ENCODE results near the gene FAU.

Gene FAU

DNA sequence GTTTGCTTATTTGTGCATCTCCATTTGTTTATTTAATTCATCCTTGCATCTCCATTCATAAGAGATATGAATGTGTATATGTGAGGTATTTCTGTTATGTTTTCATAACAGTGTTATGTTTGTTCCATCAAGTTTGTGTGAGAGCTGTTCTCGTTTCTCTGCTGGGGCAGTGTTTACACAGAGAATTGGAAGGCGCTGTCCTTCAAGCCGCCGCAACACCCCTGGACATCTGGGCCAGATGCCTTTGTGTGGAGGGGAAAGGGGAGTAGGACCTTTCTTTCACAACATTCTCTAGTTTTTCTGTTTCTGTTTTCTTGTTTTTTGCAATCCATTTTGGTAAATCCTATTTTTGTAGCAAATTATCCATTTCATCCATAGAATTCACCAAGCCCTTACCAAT is 17.3 kb downstream of the FAU start:
- no peak for DNase-seq

DNA sequence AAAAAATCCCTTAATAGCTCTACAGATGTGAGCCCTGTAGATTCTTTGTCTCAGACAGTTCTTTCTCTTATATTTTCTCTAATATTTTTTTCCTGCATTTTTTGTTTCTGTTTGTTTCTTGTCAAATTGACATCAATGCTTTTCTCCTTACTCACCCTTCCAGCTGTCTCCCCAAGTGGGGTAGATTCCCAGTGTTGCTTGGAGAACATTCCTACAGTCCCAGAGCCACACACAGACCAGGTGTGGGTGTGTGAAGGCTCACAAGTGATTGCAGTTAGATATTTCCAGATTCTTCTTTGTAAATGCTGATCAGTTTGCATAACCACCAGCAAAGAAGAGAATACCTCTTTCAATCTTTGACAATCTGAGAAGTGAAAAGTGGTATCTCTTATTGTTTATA is 18.5 kb downstream of the FAU start:
- DNase-seq: no peak

DNA sequence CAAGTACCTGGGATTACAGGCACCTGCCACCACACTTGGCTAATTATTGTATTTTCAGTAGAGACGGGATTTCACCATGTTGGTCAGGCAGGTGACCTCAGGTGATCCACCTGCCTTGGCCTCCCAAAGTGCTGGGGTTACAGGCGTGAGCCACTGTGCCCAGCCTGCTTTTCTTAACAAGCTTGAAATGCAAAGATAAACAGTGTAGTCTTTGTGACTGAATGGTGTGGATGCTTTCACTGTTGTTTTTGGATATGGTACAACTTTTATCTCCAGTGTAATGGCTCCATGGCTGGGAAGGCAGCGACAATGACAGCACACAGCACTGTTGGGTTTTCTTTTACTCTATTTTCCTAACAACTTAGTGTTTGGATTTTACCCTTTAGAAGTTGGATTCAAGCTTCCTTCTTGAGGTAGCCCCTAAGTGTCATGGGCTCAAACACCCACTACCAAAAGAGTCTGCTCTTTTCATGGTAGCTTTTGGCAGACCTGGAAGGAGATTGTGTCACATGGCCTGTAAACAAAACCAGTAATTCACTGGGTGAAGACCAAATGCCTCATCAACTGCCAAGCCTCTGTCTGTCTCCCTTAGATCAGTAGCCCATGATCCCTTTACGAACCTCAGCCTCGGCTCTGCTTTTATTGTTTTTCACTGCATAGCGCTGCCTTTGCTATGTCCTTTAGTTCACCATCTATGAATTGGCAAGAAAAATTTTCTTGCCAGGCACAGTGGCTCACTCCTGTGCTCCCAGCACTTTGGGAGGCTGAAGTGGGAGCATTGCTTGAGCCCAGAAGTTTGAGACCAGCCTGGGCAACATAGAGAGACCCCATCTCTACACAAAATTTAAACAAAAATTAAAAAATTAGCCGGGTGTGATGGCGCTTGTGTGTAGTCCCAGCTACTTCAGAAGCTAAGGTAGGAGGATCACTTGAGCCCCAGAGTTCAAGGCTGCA is 19.5 kb downstream of the FAU start:
- DNase-seq: no peak

DNA sequence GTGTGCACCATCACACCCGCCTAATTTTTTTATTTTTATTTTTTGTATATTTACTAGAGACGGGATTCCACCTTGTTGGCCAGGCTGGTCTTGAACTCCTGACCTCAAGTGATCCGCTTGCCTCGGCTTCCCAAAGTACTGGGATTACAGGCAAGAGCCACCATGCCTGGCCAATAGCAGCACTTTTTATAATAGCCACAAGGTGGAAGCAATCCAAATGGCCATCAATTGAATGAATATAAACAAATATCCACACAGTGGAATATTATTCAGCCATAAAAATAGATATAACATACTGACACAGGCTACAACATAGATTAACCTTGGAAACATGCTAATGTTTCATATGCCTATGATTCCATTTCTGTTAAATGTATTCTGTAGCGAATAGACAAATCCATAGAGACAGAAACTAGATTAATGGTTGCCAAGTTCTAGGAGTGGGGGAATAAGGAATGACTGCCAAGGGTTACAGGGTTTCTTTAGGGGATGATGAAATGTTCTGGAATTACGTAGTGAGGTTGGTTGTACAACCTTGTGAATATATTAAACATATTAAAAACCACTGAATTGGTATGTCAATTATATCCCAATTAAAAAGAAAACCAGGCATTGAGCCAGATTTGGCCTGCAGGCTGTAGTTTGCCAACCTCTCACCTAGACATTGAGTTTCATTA is 21.1 kb downstream of the FAU start:
- no peak for DNase-seq

DNA sequence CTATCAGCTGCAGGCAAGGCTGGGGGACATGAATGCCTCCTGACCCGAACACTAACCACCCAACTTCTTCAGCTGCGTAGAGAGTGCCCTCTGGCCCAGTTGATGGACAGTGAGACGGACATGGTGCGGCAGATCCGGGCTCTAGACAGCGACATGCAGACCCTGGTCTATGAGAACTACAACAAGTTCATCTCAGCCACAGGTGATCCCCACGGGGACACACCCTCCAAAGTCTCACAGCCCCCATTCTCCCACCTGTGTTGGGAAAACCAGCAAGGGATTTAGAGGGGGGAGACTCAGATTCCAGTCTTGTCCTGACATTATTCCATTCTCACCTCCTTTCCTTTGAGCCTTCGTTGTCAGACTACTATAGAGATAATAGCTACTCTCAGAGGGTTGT is 25.0 kb downstream of the FAU start:
- no peak for DNase-seq

DNA sequence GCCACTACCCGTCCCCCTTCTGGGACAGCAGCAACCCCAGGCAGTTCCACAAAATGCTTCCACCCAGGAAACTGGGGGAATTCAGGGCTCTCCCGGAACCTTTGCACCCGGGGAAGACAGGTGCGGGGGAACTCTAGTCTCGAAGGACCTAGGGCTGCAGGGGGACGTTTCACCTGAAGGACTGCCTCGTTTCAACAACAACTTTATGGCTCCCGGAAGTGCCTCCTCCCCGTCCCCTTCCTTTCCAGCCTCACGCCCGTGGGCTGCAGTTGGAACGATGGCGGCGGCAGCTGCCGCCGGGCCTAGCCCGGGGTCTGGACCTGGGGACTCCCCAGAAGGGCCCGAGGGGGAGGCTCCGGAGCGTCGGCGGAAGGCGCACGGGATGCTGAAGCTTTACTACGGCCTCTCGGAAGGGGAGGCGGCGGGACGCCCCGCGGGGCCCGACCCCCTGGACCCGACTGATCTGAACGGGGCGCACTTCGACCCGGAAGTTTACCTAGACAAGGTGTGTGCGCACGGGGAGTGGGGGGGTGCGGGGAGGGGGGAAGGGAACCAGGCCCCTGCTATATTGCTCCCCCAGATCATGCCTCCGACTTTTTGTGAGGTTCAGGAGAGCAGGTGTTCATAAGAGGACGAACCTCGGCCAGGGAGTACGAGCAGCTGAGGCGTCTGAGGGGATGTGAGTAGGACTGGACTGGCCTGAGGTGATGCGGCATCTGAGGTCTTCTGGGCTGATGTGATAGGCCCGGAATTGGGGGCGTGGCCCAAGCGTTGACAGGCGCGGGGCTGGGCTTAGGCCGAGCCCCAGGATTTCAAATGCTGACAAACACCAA is 25.7 kb downstream of the FAU start, which contains the start of gene VPS51:
TSS of gene VPS51 (plus strand) at position 241 of the 833 bp plus-strand sequence. CDS start at position 278, 37 bp downstream.
- peak; percentile 43 for DNase-seq

DNA sequence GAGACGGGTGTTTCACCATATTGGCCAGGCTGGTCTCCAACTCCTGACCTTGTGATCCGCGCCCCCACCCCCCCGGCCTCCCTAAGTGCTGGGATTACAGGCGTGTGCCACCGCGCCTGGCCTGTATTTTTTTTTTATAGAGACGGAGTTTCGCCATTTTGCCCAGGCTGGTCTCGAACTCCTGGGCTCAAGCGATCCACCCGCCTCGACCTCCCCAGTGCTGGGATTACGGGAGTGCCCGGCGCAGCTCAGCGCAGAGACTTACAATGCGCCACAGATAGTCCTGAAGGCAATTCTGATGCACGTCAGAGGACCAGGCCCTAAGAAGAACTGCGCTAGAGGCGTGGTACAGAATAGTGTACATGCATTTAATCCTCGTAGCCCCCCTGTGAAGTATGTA is 26.5 kb downstream of the FAU start:
- DNase-seq: no peak

DNA sequence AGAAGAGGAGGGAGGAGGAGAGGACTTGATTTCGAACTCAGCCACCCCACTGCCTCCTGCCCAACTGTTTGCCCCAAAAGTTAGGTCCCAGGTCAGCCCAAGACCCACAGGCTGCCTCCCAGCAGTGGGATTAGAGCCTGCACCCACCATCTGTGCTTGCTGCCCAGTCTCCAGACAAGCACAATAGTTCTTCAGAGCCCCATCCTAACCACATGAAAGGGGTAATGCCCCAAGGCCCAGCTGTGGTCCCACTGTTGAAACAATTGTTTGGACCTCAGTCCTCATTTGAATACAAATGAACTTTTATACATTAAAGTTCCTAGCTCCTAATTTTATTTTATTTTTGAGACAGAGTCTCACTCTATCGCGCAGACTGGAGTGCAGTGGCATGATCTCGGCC is 31.3 kb downstream of the FAU start:
- DNase-seq: no peak

DNA sequence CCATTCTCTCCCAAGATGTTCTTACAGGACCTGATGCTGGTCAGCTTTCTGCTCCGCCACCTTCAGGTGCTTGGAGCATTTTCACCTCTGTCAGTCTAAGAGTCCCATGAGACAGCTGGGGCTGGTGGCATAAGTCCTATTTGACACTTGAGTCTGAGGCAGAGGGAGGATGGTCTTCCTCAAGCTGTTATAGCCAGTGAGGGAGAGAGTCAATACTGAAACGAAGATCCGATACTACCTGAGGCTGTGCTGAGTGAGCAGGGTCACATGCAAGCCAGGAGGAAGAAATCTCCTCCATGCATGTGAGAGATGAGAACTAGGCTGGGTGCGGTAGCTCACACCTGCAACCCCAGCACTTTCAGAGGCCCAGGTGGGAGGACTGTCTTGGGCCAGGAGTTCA is 32.3 kb downstream of the FAU start:
- DNase-seq: no peak

DNA sequence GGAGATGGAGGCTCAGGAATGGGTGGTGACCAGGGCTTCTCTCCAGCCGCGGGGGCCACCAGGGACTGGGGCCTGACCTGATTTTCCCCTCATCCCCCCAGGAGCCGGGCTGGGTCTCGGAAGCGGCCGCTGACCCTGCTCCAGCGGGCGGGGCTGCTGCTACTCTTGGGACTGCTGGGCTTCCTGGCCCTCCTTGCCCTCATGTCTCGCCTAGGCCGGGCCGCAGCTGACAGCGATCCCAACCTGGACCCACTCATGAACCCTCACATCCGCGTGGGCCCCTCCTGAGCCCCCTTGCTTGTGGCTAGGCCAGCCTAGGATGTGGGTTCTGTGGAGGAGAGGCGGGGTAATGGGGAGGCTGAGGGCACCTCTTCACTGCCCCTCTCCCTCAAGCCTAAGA is 34.1 kb downstream of the FAU start:
- DNase-seq: no peak

DNA sequence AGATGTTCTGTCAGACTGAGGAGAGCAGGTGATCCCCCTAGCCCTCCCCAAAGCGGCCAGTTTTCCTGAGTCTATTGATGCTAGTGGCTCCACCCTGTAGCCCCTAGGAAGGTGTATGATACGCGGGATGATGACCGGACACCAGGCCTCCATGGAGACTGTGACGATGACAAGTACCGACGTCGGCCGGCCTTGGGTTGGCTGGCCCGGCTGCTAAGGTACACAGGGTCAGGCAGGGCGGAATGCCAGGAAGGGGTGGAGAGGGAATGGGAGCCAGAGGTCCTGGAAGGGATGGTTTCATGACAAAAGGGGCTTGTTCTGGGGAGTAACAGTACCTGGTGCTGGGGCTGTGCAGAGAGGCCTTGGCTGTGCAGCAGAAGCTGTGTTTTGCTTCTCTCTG is 34.7 kb downstream of the FAU start:
- no peak for DNase-seq

DNA sequence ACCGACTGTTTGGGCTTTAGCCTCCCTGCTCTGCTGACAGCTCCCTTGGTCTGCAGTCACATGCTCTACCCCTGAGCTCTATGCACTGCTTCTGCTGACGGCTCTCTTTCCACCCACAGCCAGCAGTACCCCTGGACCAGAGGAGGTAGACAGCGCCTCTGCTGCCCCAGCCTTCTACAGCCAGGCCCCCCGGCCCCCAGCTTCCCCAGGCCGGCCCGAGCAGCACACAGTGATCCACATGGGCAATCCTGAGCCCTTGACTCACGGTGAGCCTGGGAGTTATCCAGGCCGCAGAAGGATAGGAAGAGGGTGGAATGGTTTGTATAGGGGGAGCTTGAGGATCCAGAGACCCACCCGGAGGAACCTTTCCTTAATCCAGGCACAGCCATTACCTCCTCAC is 35.1 kb downstream of the FAU start:
- DNase-seq: no peak

DNA sequence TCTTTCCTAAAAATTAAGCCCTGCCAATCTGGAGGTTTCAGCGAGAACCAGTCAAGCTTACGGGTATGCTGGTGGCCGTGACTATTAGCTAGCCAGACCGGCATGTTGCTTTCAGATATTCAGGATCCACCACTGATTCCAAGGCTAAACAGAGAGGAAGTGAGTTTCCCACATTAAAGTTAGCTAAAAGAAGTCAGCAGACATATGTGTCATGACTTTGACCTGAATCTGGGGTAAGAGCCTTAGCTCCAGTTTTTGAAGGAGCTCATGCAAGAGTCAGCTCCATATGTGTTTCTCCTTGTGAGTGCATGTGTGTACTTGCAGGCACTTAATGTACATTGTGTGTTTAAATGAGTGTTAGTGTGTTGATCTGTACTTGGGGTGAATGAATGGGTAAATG is 36.5 kb downstream of the FAU start:
- no peak for DNase-seq

DNA sequence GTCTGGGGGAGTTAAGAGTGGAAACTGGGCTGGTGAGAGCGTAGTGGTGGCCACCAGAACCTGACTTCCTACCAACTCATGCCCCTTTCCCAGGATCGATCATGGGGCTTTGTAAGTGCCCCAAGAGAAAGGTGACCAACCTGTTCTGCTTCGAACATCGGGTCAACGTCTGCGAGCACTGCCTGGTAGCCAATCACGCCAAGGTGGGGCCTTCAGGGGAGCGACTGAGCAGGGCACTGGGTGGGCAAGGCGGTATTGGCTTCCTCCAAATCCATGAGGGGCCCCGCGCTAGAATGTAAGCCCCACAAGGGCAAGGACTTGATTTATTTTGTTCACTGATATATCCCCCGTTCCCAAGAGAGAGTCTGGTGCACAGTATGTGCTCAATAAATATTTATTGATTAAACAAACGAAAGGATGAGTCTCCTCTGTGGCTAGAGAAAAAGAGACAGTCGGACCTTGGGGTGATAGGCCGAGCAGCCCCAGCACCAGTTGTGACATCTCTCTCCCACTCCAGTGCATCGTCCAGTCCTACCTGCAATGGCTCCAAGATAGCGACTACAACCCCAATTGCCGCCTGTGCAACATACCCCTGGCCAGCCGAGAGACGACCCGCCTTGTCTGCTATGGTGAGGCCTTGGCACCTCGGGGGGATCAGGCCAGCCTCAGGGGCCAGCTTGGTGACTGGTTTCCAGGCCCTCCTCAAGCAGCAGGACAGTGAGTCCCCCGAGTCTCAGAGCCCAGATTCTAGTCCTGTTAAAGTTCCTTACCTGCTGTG is 37.1 kb downstream of the FAU start:
- no peak for DNase-seq

DNA sequence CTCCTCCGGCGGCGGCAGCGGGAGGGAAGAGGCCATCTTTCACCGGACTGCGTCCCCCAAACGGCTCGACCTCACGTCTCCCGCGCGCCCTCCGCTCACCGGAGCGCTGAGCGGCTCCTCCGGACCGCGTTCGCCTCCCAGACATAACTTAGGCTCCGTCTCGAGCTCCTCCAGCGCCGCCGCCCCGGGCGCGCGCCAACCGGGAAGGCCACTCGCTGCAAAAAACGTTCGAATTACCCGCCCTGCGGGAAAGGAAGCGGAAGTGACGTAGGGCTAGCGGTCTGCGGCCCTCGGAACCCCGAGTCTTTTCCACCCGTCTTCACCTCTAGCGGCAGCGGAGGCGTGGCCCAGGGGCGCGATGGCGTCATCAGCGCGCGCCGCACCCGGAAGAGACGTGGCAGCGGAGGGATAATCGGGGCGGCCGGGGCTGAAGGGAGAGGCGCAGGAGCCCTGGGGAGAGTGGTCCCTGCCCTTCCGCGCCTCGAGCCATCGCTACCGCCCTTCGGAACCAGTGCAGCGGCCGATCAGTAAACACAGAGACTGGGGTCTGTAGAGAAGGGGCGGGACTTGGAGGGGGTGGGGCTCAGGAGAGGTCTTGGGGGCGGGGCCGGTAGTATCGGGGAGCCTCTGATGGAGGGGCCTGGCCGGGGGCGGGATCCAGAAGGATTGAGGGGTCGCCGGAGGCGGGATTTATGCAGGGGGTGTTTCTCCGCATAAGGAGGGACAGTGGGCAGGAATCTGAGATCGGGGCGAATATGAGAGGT is 37.9 kb downstream of the FAU start, which contains the start of the genes CDCA5 and ZFPL1:
TSS of gene CDCA5 (minus strand) at position 207 of the 764 bp plus-strand sequence. CDS start at position 145, 62 bp downstream.
TSS of gene ZFPL1 (plus strand) at position 389 of the 764 bp plus-strand sequence. CDS start 477 bp downstream, outside the sequence.
- peak; percentile 58 for DNase-seq

DNA sequence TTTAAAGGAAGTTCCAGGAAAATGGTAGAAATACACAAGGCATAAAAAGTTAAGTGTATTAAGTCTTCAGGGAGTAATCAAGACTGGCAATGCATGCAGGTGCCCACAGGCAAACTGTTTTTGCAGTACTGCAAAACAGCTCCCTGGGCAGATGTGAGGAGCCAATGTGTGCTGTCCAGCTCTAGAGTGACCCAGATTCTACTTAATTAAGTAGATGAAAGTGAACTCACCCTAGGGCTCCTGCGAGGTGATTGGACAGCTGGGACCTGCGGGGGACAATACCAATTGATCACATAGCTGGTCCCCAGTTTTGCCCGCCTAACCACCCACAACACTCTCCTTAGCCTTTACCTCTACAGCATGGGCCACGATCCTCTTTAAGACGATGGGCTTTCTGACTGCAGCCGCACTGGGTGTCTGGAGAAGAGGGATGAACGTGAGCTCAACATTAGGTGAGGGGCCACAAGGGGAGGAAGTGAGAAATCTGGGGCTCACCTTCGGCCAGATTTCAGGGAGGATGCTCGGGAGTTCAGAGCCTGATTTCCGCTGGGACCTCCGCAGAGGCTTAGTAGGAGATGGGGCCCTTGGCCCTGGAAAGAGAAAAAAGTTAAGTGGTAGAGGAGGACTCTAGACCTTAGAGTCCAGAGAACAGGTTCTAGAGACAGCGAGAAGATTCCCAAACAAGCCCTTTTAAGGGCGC is 38.6 kb downstream of the FAU start:
- DNase-seq: no peak

DNA sequence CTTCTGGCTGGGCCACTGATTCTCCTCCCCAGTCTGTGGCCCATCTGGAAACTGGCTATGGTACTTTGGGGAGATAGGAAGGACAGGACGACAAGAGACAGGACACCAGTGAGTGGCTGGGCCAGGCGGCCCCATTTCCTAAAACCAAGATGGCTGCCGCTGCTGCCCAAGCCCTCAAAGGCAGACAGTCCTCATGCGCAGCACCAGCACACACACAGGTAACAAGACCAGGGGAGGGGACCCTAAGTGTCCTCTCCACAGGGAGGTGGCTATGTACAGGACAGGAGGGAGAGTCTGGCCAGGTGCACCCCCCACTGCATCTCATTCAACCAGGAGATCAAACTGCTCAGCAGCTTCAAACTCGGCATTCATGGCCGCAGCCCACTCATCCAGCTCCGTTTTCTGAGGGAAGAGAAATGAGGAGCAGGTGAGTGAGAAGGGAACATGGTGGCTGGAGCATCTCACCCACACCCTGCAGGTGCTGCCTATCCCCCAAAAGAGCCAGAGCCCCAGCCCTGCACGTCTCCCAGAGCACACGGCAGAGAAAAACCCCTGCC is 43.1 kb downstream of the FAU start:
- no peak for DNase-seq

DNA sequence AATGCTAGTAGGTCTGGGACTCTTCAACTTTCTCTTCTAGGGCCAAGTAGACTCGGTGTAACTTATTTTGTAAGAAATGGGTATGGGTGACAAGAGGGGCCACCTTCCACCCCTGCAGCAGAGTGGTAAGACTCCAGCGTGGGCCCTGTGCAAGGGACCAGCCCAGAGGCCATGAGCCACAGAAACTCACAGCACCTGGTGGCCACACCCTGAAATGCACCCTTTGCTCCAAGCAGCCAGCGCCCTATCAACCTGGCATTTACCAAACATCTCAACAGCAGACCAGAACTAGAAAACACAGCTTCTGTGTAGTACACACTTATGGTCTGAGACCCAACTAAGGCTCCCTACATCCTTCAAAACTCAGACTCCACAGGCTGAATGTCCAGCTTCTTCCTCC is 43.8 kb downstream of the FAU start:
- DNase-seq: peak; percentile 25

DNA sequence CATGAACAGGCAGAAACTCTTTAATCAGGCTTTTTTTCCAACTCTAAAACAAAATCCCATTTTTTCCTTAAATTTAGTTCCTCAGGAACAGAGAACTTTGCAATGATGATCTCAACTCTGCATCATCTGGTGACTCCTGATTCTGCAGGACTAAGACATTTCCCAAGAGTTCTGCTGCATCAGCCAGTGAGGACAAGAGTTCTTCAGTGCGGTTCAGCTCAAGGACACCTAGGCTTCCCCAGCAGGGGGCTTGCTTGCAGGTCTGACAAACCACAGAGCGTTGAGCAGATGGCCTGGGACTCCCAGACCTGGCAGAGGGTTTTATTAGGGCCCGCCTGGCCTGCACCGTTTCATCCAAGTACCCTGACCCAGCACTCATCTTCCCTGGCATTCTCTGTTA is 44.5 kb downstream of the FAU start:
- no peak for DNase-seq

DNA sequence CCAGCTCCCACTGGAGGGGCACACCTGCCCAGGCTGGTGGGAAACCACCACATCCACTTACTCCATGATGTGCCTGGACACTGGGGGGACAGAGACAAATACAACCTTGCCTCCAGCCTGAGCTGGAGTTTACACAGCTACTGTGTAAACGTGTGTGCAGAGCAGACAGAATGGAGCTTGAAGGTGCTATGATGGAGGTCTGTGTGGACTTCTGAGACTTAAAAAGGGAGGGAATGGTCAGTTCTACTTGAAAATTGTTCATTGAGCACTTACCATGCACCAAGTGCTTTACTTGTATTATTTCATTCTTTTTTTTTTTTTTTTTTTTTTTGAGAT is 49.3 kb downstream of the FAU start:
- no peak for DNase-seq

All from NCI-H2081 treated with DMSO at 0.1 percent for 48 hours (cell line).